HCT116 (cell line): Measurements from ENCODE around the gene MYLK4.

Experiments used
- EZH2phosphoT487 ChIP-seq: fragments of 200-600 bp; IDR thresholded peaks from 2 replicates; pipeline ENCODE4 v1.6.1; 2018; ENCODE audit warnings: antibody characterized with exemption, borderline replicate concordance
- RAD21 ChIP-seq: IDR thresholded peaks from 2 replicates; pipeline ENCODE4 v1.6.1; 2012; ENCODE audit warnings: low read depth, mild to moderate bottlenecking
- TCF7L2 ChIP-seq: IDR thresholded peaks from 2 replicates; pipeline ENCODE4 v1.7.0; 2011; ENCODE audit warnings: borderline replicate concordance, inconsistent platforms; ENCODE audit not compliant: insufficient read depth, insufficient read length; ENCODE audit errors: extremely low read depth
- ZNF274 ChIP-seq: fragments of 200-500 bp; sonication (Bioruptor generic); IDR thresholded peaks from 2 replicates; pipeline ENCODE4 v1.6.1; 2014; ENCODE audit warnings: mild to moderate bottlenecking, low read depth, low read length, inconsistent platforms
- TF ChIP-seq, protein P1 (sequence below): IDR thresholded peaks from 2 replicates; pipeline ENCODE4 v1.6.1; 2012
- TF ChIP-seq, protein P2 (sequence below), 3 experiments: fragments of 200-600 bp in 1 of 3; sonication (generic) in 1 of 3; IDR thresholded peaks in 2 of 3; conservative IDR thresholded peaks in 1 of 3; 2 replicates each; pipeline ENCODE4 v1.5.1; 2012 to 2017; ENCODE audit warnings: low read depth in 2 of 3, low read length in 2 of 3, antibody characterized with exemption in 1 of 3, borderline replicate concordance in 1 of 3, control low read depth in 1 of 3, mild to moderate bottlenecking in 1 of 3, mixed read lengths in 1 of 3, mixed run types in 1 of 3, moderate library complexity in 1 of 3; ENCODE audit not compliant: insufficient read depth in 1 of 3

GRCh38 chr6:2663123-2663522 is 87.6 kb downstream of the MYLK4 start:
- TF ChIP-seq TCF7L2 (no peak), RAD21 (no peak), EZH2phosphoT487 (no peak), ZNF274 (no peak)
- TF ChIP-seq, protein P1, sequence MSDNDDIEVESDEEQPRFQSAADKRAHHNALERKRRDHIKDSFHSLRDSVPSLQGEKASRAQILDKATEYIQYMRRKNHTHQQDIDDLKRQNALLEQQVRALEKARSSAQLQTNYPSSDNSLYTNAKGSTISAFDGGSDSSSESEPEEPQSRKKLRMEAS = no peak
- TF ChIP-seq, protein P2, sequence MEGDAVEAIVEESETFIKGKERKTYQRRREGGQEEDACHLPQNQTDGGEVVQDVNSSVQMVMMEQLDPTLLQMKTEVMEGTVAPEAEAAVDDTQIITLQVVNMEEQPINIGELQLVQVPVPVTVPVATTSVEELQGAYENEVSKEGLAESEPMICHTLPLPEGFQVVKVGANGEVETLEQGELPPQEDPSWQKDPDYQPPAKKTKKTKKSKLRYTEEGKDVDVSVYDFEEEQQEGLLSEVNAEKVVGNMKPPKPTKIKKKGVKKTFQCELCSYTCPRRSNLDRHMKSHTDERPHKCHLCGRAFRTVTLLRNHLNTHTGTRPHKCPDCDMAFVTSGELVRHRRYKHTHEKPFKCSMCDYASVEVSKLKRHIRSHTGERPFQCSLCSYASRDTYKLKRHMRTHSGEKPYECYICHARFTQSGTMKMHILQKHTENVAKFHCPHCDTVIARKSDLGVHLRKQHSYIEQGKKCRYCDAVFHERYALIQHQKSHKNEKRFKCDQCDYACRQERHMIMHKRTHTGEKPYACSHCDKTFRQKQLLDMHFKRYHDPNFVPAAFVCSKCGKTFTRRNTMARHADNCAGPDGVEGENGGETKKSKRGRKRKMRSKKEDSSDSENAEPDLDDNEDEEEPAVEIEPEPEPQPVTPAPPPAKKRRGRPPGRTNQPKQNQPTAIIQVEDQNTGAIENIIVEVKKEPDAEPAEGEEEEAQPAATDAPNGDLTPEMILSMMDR (IDR thresholded peaks at IDR 0.05 in 2 of 3, conservative IDR thresholded peaks at IDR 0.05 in 1 of 3; ENCODE audit: borderline replicate concordance in 1 of 3, insufficient read depth in 1 of 3, low read depth in 2 of 3, low read length in 2 of 3) = no peak
